GM12878 (cell line): Measurements from ENCODE around the gene XPO6. TPM values are rescaled to one million over a fixed set of nuclear protein-coding genes. Genes with fewer than 3 reads are reported as not detected.

Source experiments
- ATAC-seq: fragments of 200-7000 bp; cut with Tn5 transposase; 3 replicates; pipeline ENCODE4 v1.9.1; 2020; ENCODE audit warnings: mild to moderate bottlenecking, moderate library complexity
- BruUV-seq: library from RNA; stranded (reverse); fragments of 400-500 nt; replicated peaks from 2 replicates; lab custom pipeline; 2021; lab: Mats Ljungman, UMichigan
- CTCF ChIA-PET: fragments of 300-600 bp; sonication (Branson Sonifier 250); formaldehyde crosslinking; extraction: SDS; loops from one replicate; lab custom pipeline; 2021; ENCODE audit warnings: inconsistent platforms; lab: Yijun Ruan, JAX
- POLR2A ChIA-PET: fragments of 350-600 bp; formaldehyde crosslinking; extraction: SDS; loops from one replicate; lab custom pipeline; 2021; ENCODE audit warnings: inconsistent platforms; lab: Charles Lee
- RAD21 ChIA-PET: fragments of 300-600 bp; sonication (Branson Sonifier 250); formaldehyde crosslinking; loops from one replicate; lab custom pipeline; 2023; ENCODE audit warnings: antibody characterized with exemption; ENCODE audit not compliant: unreplicated experiment; lab: Charles Lee
- SMC1A ChIA-PET: fragments of 300-600 bp; sonication (Branson Sonifier 250); formaldehyde crosslinking; loops from one replicate; lab custom pipeline; 2023; ENCODE audit not compliant: unreplicated experiment, uncharacterized antibody; lab: Charles Lee
- DNase-seq: peaks from one replicate; pipeline ENCODE4 v3.0.0-alpha.2; 2011; ENCODE audit warnings: low read depth, low spot score
- FAIRE-seq: peaks from 3 replicates; lab custom pipeline; 2011; peaks lifted over from hg19 to GRCh38; lab: Jason Lieb, UNC
- H2AFZ ChIP-seq: 2 replicates; pipeline ENCODE4 v1.6.0; 2011; ENCODE audit warnings: low read depth, low read length, control low read depth; ENCODE audit not compliant: control insufficient read depth
- H3K27ac ChIP-seq: 2 replicates; pipeline ENCODE4 v1.5.1; 2011; ENCODE audit warnings: control low read depth; ENCODE audit not compliant: control insufficient read depth, insufficient read depth
- H3K27me3 ChIP-seq, 2 experiments: replicated peaks in 1 of 2; 2 replicates each; pipeline versions ENCODE4 v1.6.0 to v1.6.1; 2011; ENCODE audit warnings: low read length in 1 of 2; ENCODE audit not compliant: control insufficient read depth in 2 of 2, insufficient read depth in 2 of 2
- H3K36me3 ChIP-seq, 2 experiments: 2 replicates each; pipeline ENCODE4 v1.5.1; 2011; ENCODE audit warnings: low read length in 1 of 2; ENCODE audit not compliant: control insufficient read depth in 2 of 2, insufficient read depth in 2 of 2
- H3K4me1 ChIP-seq: 2 replicates; pipeline ENCODE4 v1.6.1; 2011; ENCODE audit warnings: mild to moderate bottlenecking, low read length, moderate library complexity, mixed read lengths; ENCODE audit not compliant: control insufficient read depth, insufficient read depth
- H3K4me2 ChIP-seq: 2 replicates; pipeline ENCODE4 v1.6.0; 2011; ENCODE audit warnings: control low read depth; ENCODE audit not compliant: control insufficient read depth, insufficient read depth
- H3K4me3 ChIP-seq: fragments of 200-600 bp; sonication (generic); 2 replicates; pipeline ENCODE4 v1.5.1; 2016
- H3K79me2 ChIP-seq: 2 replicates; pipeline ENCODE4 v1.6.0; 2011; ENCODE audit warnings: low read length; ENCODE audit not compliant: control insufficient read depth, insufficient read depth
- H3K9ac ChIP-seq: 2 replicates; pipeline ENCODE4 v1.8.0; 2011; ENCODE audit warnings: low read length, control low read depth, mixed read lengths; ENCODE audit not compliant: control insufficient read depth, insufficient read depth
- H3K9me3 ChIP-seq: replicated peaks from 3 replicates; pipeline ENCODE4 v1.5.1; 2011; ENCODE audit warnings: mild to moderate bottlenecking, low read length; ENCODE audit not compliant: control insufficient read depth, insufficient read depth
- H4K20me1 ChIP-seq: 2 replicates; pipeline ENCODE4 v1.6.0; 2011; ENCODE audit not compliant: control insufficient read depth, insufficient read depth
- CBX3 ChIP-seq: fragments of 200-600 bp; sonication (generic); IDR thresholded peaks from 2 replicates; pipeline ENCODE4 v1.6.1; 2016; ENCODE audit warnings: low read depth, borderline replicate concordance
- ESRRA ChIP-seq: IDR thresholded peaks from 2 replicates; pipeline ENCODE4 v1.6.1; 2012; ENCODE audit warnings: mild to moderate bottlenecking, low read length, improper control_type of control experiment
- IRF3 ChIP-seq: fragments of 450-650 bp; IDR thresholded peaks from 2 replicates; pipeline ENCODE4 v1.6.1; 2014; ENCODE audit warnings: mild to moderate bottlenecking
- KAT2A ChIP-seq: conservative IDR thresholded peaks from 2 replicates; pipeline ENCODE4 v1.6.1; 2011; ENCODE audit warnings: low read depth, low read length; ENCODE audit not compliant: control insufficient read depth
- KLF5 ChIP-seq: fragments of 450-650 bp; IDR thresholded peaks from 2 replicates; pipeline ENCODE4 v1.6.1; 2014; ENCODE audit warnings: mild to moderate bottlenecking; ENCODE audit not compliant: partially characterized antibody
- NFYA ChIP-seq: IDR thresholded peaks from 2 replicates; pipeline ENCODE4 v1.6.1; 2011; ENCODE audit warnings: low read depth, mild to moderate bottlenecking, low read length, improper control_type of control experiment, borderline replicate concordance
- RAD21 ChIP-seq: IDR thresholded peaks from 2 replicates; pipeline ENCODE4 v1.6.1; 2011; ENCODE audit warnings: mild to moderate bottlenecking, low read depth, low read length, moderate library complexity; ENCODE audit not compliant: insufficient read depth
- TAF1 ChIP-seq: IDR thresholded peaks from 2 replicates; pipeline ENCODE4 v1.6.1; 2011; ENCODE audit warnings: mild to moderate bottlenecking, low read depth, low read length, borderline replicate concordance
- WGBS: methylation state at CpG from one replicate; pipeline ENCODE4 v1.1.6; 2016; ENCODE audit warnings: low lambda C conversion rate; ENCODE audit not compliant: insufficient replicate concordance, insufficient coverage; ENCODE audit errors: missing lambda C conversion rate; 5-methylcytosine and 5-hydroxymethylcytosine counted together
- in situ Hi-C: fragments of 300-500 bp; cut with MboI; formaldehyde crosslinking; loops from 9 replicates; pipeline ENCODE4 v1.14.3; 2018; ENCODE audit warnings: mixed read lengths
- intact Hi-C: fragments of 100-400 bp; cut with micrococcal nuclease; formaldehyde crosslinking; loops from one replicate; pipeline ENCODE4 v1.14.2; 2022; ENCODE audit not compliant: unreplicated experiment
- polyA plus RNA-seq, 11 experiments: library from polyadenylated mRNA; depleted of rRNA in 4 of 11; unstranded in 6 of 11; stranded (reverse) in 5 of 11; fragments of >200 nt; fragmentation: Nextera tagmentation in 4 of 11; fragmentation: Illumina TruSeq in 1 of 11; extraction: Ambion mirVana in 4 of 11; extraction: Trizol in 1 of 11; gene quantifications; 1 replicate in 1 of 11; 2 replicates in 10 of 11; pipeline versions ENCODE4 v1.2.1 to v1.2.3, GENCODE V29; 2011 to 2016; ENCODE audit warnings: inconsistent platforms in 2 of 11, missing spikeins in 2 of 11, low read depth in 1 of 11
- total RNA-seq, 4 experiments: library from RNA; depleted of rRNA in 3 of 4; stranded (reverse); fragments of >200 nt in 3 of 4; fragmentation: Illumina TruSeq in 1 of 4; extraction: Trizol in 1 of 4; gene quantifications; 2 replicates each; pipeline versions ENCODE4 v1.2.1 to v1.2.3, GENCODE V29; 2013 to 2021

XPO6 gene
- total and polyA plus RNA-seq, 10 of the 15 experiments (the other 5 are each of a cell fraction or from before 2014, with no cell fraction given) = 9.9 to 246 (median 110) TPM

GRCh38 chr16:28084209-28084608 lies 127.6 kb downstream of the XPO6 start:
- RAD21 ChIA-PET = no interaction called here
- POLR2A ChIA-PET = no interaction called here
- no peak overlapping the region for H3K4me2 ChIP-seq
- in situ Hi-C loops (no loop called here), intact Hi-C loops (no loop called here)
- H3K27me3 ChIP-seq = no peaks in the 10 kb centered on the region
- DNase-seq (no peak), FAIRE-seq (no peak), ATAC-seq (no peak)
- BruUV-seq = no TSS peak
- H3K27ac ChIP-seq = no peak overlapping the region
- SMC1A ChIA-PET = no interaction called here
- H3K4me1 ChIP-seq = no peaks in the 10 kb centered on the region
- WGBS = 49% methylated on average over 6 of the region's 6 CpGs
- no peaks in the 10 kb centered on the region for H3K9me3 ChIP-seq
- no peak overlapping the region for H2AFZ ChIP-seq
- CTCF ChIA-PET = no interaction called here
- H3K36me3 ChIP-seq = no peaks in the 10 kb centered on the region
- no peaks in the 10 kb centered on the region for H3K79me2 ChIP-seq
- no peaks in the 10 kb centered on the region for H4K20me1 ChIP-seq
- H3K4me3 ChIP-seq = no peak overlapping the region
- no peak overlapping the region for H3K9ac ChIP-seq
- TF ChIP-seq KLF5 = no peak
- TF ChIP-seq ESRRA = no peak
- no peak for TF ChIP-seq TAF1

- SMC1A ChIA-PET = no interaction called here
Measured at GRCh38 chr16:28082624-28083023, 129.1 kb downstream of the XPO6 start.

More at GRCh38 chr16:28082624-28083023, 129.1 kb downstream of the XPO6 start:
- Histone ChIP-seq H3K27me3 (no peaks in the 10 kb centered on the region), H3K4me2 (no peak overlapping the region)
- WGBS = 83% methylated on average over 13 of the region's 13 CpGs
- TF ChIP-seq RAD21 (no peak), NFYA (no peak), KAT2A (no peak), CBX3 (no peak), IRF3 (no peak)
- TF ChIP-seq, all 136 proteins: peak for 0
- ATAC-seq (no peak), FAIRE-seq (no peak), DNase-seq (no peak)
- H3K4me3 ChIP-seq = no peak overlapping the region
- no peak overlapping the region for H3K9ac ChIP-seq
- no peaks in the 10 kb centered on the region for H3K36me3 ChIP-seq
- H2AFZ ChIP-seq = no peak overlapping the region
- BruUV-seq = no TSS peak
- ChIA-PET POLR2A (no interaction called here), RAD21 (no interaction called here), CTCF (no interaction called here)
- in situ Hi-C loops = no loop called here
- no peaks in the 10 kb centered on the region for H3K9me3 ChIP-seq
- H3K27ac ChIP-seq = no peak overlapping the region
- no peaks in the 10 kb centered on the region for H4K20me1 ChIP-seq
- no peaks in the 10 kb centered on the region for H3K4me1 ChIP-seq
- H3K79me2 ChIP-seq = no peaks in the 10 kb centered on the region
- intact Hi-C loops = no loop called here
